HG02973 (cell line): ENCODE measurements around the gene SYPL1.
A peak's percentile ranks its signal among the peaks of the same experiment; 100 is the strongest.

ENCODE experiments used
- ATAC-seq: cut with Tn5 transposase; IDR thresholded peaks from one replicate; pipeline ENCODE4 v1.9.1; 2021; ENCODE audit warnings: moderate library complexity; ENCODE audit not compliant: unreplicated experiment

The SYPL1 gene

GRCh38 chr7:106095634-106096033 lies 16.5 kb downstream of the SYPL1 start:
- no peak for ATAC-seq

- no peak for ATAC-seq
These were observed 17.3 kb downstream of the SYPL1 start for GRCh38 chr7:106094780-106095179.

GRCh38 chr7:106092204-106092603 lies 19.9 kb downstream of the SYPL1 start:
- no peak for ATAC-seq

- peak; percentile 89 for ATAC-seq
These were observed 22.5 kb downstream of the SYPL1 start for GRCh38 chr7:106089647-106090046.

GRCh38 chr7:106088014-106088413 lies 24.1 kb downstream of the SYPL1 start:
- ATAC-seq = no peak

- no peak for ATAC-seq
These were observed 26.1 kb downstream of the SYPL1 start for GRCh38 chr7:106086062-106086461.

- no peak for ATAC-seq
These were observed 27.1 kb downstream of the SYPL1 start for GRCh38 chr7:106085015-106085414.

- no peak for ATAC-seq
These were observed 28.4 kb downstream of the SYPL1 start for GRCh38 chr7:106083717-106084116.

- no peak for ATAC-seq
These were observed 29.8 kb downstream of the SYPL1 start for GRCh38 chr7:106082087-106082854.

- no peak for ATAC-seq
These were observed 31.7 kb downstream of the SYPL1 start for GRCh38 chr7:106080300-106080987.

GRCh38 chr7:106076537-106076936 lies 35.6 kb downstream of the SYPL1 start:
- no peak for ATAC-seq

GRCh38 chr7:106075937-106076336 lies 36.2 kb downstream of the SYPL1 start:
- ATAC-seq = no peak

GRCh38 chr7:106074257-106074656 lies 37.9 kb downstream of the SYPL1 start:
- no peak for ATAC-seq

GRCh38 chr7:106073701-106074100 lies 38.4 kb downstream of the SYPL1 start:
- ATAC-seq = no peak

GRCh38 chr7:106072715-106073091 lies 39.4 kb downstream of the SYPL1 start:
- ATAC-seq = no peak

- peak; percentile 3 for ATAC-seq
These were observed 40.0 kb downstream of the SYPL1 start for GRCh38 chr7:106071999-106072714.

- peak; percentile 93 for ATAC-seq
These were observed 40.6 kb downstream of the SYPL1 start for GRCh38 chr7:106071356-106071998.

GRCh38 chr7:106070567-106071254 lies 41.4 kb downstream of the SYPL1 start:
- ATAC-seq = no peak

GRCh38 chr7:106070201-106070551 lies 41.9 kb downstream of the SYPL1 start:
- ATAC-seq = no peak

- no peak for ATAC-seq
These were observed 42.5 kb downstream of the SYPL1 start for GRCh38 chr7:106069471-106070200.
